ENCODE measurements around the gene MVB12B. TPM values are rescaled to one million over a fixed set of nuclear protein-coding genes. Genes with fewer than 3 reads are reported as not detected.

Gene MVB12B
- total RNA-seq, 1 donor from 2014 or later: 16.5 TPM

DNA sequence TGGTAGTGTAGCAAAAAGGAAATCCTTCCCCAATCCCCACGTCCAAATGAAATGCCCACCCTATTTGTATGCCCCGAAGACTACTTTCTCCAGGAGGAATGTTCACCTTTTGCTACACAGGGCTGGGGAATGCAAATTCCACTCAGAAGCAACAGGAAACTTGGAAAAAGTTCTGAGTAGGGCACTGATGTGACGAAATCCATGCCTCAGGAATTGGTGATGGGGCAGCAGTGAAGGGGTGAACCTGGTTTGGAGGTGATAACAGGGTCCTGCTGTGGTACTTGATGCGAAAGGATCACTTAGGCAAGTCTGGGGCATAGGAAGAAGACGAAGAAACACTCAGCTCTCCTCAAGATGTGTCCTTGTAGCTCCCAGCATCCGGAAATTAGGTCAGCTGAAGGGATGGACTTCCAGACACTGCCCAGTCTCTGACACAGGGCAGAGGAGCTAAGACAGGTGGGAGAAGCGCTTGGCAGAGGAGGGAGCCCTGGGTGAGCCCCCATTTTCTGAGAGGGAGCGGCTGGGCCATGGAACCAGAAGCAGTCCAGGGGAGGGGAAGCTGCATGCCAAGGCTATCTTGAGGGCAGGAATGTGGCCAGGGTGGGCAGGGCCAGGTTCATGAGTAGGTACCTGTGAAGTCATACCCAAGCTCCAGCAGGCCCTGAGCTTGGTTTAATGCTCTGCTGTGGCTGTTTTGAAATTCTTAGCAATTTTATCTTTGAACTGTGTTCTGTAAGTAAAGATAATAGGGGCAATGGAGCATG is 22.2 kb upstream of the MVB12B start:
- H3K27me3 ChIP-seq: no peaks in the 10 kb centered on the region
- no peak overlapping the region for H3K27ac ChIP-seq
- H3K4me3 ChIP-seq: no peak overlapping the region
- intact Hi-C loops (cut with DNase I): no loop called here
- H3K36me3 ChIP-seq: no peaks in the 10 kb centered on the region
- DNase-seq (ENCODE audit: extremely low spot score in 2 of 2): peak; percentile 65 to 91
- no peaks in the 10 kb centered on the region for H3K4me1 ChIP-seq
- TF ChIP-seq, protein P1, sequence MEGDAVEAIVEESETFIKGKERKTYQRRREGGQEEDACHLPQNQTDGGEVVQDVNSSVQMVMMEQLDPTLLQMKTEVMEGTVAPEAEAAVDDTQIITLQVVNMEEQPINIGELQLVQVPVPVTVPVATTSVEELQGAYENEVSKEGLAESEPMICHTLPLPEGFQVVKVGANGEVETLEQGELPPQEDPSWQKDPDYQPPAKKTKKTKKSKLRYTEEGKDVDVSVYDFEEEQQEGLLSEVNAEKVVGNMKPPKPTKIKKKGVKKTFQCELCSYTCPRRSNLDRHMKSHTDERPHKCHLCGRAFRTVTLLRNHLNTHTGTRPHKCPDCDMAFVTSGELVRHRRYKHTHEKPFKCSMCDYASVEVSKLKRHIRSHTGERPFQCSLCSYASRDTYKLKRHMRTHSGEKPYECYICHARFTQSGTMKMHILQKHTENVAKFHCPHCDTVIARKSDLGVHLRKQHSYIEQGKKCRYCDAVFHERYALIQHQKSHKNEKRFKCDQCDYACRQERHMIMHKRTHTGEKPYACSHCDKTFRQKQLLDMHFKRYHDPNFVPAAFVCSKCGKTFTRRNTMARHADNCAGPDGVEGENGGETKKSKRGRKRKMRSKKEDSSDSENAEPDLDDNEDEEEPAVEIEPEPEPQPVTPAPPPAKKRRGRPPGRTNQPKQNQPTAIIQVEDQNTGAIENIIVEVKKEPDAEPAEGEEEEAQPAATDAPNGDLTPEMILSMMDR (IDR thresholded peaks at IDR 0.05): no peak
- TF ChIP-seq POLR2AphosphoS5 (IDR thresholded peaks at IDR 0.05; ENCODE audit: insufficient read depth in 1 of 2, low read depth in 1 of 2) (no peak), POLR2A (IDR thresholded peaks at IDR 0.05) (no peak)
- no peaks in the 10 kb centered on the region for H3K9me3 ChIP-seq

GRCh38 chr9:126304971-126305320 is 21.7 kb upstream of the MVB12B start:
- no peak overlapping the region for H3K4me3 ChIP-seq
- H3K36me3 ChIP-seq: no peaks in the 10 kb centered on the region
- peak in 1 of 2 donors; percentile 9 for DNase-seq (ENCODE audit: extremely low spot score in 2 of 2)
- no peaks in the 10 kb centered on the region for H3K4me1 ChIP-seq
- no peaks in the 10 kb centered on the region for H3K9me3 ChIP-seq
- no peak overlapping the region for H3K27ac ChIP-seq
- TF ChIP-seq, protein P1 (IDR thresholded peaks at IDR 0.05): no peak
- H3K27me3 ChIP-seq: no peaks in the 10 kb centered on the region
- intact Hi-C loops (cut with DNase I): loop anchor here (5.0 kb wide), 1 partner anchor 92 kb away; no protein-coding TSS in a partner anchor

DNA sequence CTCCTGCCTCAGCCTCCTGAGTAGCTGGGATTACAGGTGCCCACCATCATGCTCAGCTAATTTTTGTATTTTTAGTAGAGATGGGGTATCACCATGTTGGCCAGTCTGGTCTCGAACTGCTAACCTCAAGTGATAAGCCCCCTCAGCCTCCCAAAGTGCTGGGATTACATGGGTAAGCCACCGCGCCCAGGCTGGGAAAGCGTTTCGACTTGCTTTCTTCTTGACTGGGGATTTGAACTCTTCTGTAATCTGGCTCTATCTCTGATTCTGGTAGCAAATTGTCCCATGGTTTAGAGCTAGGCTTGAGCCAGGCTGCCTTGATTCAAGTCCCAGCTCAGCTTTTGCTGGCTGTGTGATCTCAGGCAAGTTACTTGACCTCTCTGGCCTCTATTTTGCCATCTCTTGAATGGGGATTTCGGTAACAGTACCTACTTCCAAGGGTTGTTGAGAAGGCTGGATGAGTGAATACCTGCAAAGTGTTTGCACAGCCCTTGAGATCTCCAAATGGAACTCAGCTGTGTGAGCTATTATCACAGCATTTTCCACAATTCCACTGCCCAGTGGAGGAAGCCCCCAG is 20.5 kb upstream of the MVB12B start:
- H3K27me3 ChIP-seq: no peaks in the 10 kb centered on the region
- H3K9me3 ChIP-seq: no peaks in the 10 kb centered on the region
- no peak overlapping the region for H3K4me3 ChIP-seq
- TF ChIP-seq POLR2A (IDR thresholded peaks at IDR 0.05) (no peak), POLR2AphosphoS5 (IDR thresholded peaks at IDR 0.05; ENCODE audit: insufficient read depth in 1 of 2, low read depth in 1 of 2) (no peak)
- TF ChIP-seq, protein P1 (IDR thresholded peaks at IDR 0.05): no peak
- H3K27ac ChIP-seq: no peak overlapping the region
- H3K36me3 ChIP-seq: no peaks in the 10 kb centered on the region
- H3K4me1 ChIP-seq: no peaks in the 10 kb centered on the region
- intact Hi-C loops (cut with DNase I): loop anchor here (5.0 kb wide), 1 partner anchor 91 kb away; no protein-coding TSS in a partner anchor
- peak in 1 of 2 donors; percentile 61 for DNase-seq (ENCODE audit: extremely low spot score in 2 of 2)

DNA sequence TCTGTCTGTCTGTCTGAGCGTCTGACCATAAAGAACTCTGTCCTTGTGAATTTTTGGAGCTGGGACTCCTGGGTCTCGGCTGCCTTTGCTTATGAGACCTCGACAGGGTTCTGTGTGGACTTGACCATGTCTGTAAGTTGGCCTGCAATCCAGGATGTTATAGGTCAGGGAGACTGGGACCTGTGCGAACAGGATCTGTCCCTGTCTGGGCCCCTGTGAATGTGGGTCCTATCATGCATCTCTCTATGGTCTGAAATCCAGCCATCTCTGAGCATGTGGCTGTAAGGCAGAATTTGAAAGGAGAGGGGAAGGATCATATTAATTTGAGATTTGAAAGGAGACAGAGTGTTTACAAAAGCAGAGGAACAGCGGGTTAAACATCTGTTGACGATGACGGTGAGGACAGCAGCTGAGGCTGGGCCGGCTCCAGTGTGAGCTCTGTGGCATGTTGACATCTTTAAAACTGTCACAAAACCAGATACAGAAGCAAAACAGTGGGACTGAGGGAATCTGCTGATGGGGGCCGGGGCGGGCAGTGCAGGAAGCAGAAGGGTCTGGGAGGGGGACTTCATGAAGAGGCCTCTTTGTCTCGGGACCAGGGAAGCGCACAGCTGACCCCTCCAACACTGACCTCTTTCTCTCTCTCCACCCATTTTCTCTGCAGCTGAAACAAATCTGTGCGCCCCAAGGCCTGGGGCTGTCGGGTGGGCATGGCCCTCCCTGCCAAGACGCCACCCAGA is 19.1 kb upstream of the MVB12B start:
- no peak overlapping the region for H3K4me3 ChIP-seq
- no peak overlapping the region for H3K27ac ChIP-seq
- intact Hi-C loops (cut with DNase I): loop anchor here (5.0 kb wide), 1 partner anchor 90 kb away; no protein-coding TSS in a partner anchor
- H3K36me3 ChIP-seq: no peaks in the 10 kb centered on the region
- H3K9me3 ChIP-seq: no peaks in the 10 kb centered on the region
- no peaks in the 10 kb centered on the region for H3K4me1 ChIP-seq
- TF ChIP-seq POLR2AphosphoS5 (IDR thresholded peaks at IDR 0.05; ENCODE audit: insufficient read depth in 1 of 2, low read depth in 1 of 2) (no peak), POLR2A (IDR thresholded peaks at IDR 0.05) (no peak)
- TF ChIP-seq, protein P1 (IDR thresholded peaks at IDR 0.05): no peak
- DNase-seq (ENCODE audit: extremely low spot score in 2 of 2): peak in 1 of 2 donors; percentile 37
- H3K27me3 ChIP-seq: no peaks in the 10 kb centered on the region

All from vagina (tissue), 2 donors.